ENCODE measurements around the gene HMOX1.

- TF ChIP-seq JUN (IDR thresholded peaks at IDR 0.05; ENCODE audit: borderline replicate concordance, insufficient read depth, insufficient read length, low read depth): no peak
- TF ChIP-seq POLR2A (IDR thresholded peaks at IDR 0.05; ENCODE audit: low read depth, low read length): no peak
- TF ChIP-seq, protein P1, sequence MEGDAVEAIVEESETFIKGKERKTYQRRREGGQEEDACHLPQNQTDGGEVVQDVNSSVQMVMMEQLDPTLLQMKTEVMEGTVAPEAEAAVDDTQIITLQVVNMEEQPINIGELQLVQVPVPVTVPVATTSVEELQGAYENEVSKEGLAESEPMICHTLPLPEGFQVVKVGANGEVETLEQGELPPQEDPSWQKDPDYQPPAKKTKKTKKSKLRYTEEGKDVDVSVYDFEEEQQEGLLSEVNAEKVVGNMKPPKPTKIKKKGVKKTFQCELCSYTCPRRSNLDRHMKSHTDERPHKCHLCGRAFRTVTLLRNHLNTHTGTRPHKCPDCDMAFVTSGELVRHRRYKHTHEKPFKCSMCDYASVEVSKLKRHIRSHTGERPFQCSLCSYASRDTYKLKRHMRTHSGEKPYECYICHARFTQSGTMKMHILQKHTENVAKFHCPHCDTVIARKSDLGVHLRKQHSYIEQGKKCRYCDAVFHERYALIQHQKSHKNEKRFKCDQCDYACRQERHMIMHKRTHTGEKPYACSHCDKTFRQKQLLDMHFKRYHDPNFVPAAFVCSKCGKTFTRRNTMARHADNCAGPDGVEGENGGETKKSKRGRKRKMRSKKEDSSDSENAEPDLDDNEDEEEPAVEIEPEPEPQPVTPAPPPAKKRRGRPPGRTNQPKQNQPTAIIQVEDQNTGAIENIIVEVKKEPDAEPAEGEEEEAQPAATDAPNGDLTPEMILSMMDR (IDR thresholded peaks at IDR 0.05; ENCODE audit: extremely low read depth in 1 of 2, insufficient read depth in 1 of 2, low read depth in 1 of 2, low read length in 2 of 2): no peak
- TF ChIP-seq EZH2 (IDR thresholded peaks at IDR 0.05; ENCODE audit: borderline replicate concordance, low read depth, low read length, severe bottlenecking): no peak
- TF ChIP-seq GATA2 (IDR thresholded peaks at IDR 0.05; ENCODE audit: insufficient read depth, insufficient read length, low read depth, low read length): no peak
- TF ChIP-seq MYC (IDR thresholded peaks at IDR 0.05; ENCODE audit: low read depth, low read length): no peak
- no peak for TF ChIP-seq FOS (IDR thresholded peaks at IDR 0.05; ENCODE audit: borderline replicate concordance, insufficient read depth, low read length)
- no peak for TF ChIP-seq POLR2AphosphoS5 (IDR thresholded peaks at IDR 0.05; ENCODE audit: insufficient read depth, low read depth, low read length)
Observed at GRCh38 chr22:35348026-35348590, 32.8 kb upstream of the HMOX1 start.

All from endothelial cell of umbilical vein (primary cell).